ENCODE data around the gene TRIM46.
"Not testable (repeated sequence)": the region's sequence is repeated elsewhere in the genome, so short reads cannot be mapped to it uniquely, and the experiment has no call there.

The TRIM46 gene

GRCh38 chr1:155139895-155140629 is 33.6 kb upstream of the TRIM46 start, which contains the start of gene DPM3:
TSS of gene DPM3 (minus strand) at chr1:155140531. CDS start at chr1:155140240, 291 bp downstream.
- DNase-seq: peak; percentile 78

- DNase-seq: no peak
These were observed 33.1 kb upstream of the TRIM46 start for GRCh38 chr1:155140630-155140953.

GRCh38 chr1:155141749-155142148 is 31.9 kb upstream of the TRIM46 start:
- no peak for DNase-seq

GRCh38 chr1:155145491-155145890 is 28.2 kb upstream of the TRIM46 start:
- no peak for DNase-seq

GRCh38 chr1:155155996-155156643 is 17.5 kb upstream of the TRIM46 start:
- DNase-seq: not testable (repeated sequence)

- DNase-seq: no peak
These were observed 14.7 kb upstream of the TRIM46 start for GRCh38 chr1:155158991-155159390.

GRCh38 chr1:155160128-155160527 is 13.5 kb upstream of the TRIM46 start:
- no peak for DNase-seq

GRCh38 chr1:155162631-155163030 is 11.0 kb upstream of the TRIM46 start:
- not testable (repeated sequence) for DNase-seq

GRCh38 chr1:155163785-155164184 is 9.9 kb upstream of the TRIM46 start:
- DNase-seq: not testable (repeated sequence)

GRCh38 chr1:155164625-155165024 is 9.0 kb upstream of the TRIM46 start:
- DNase-seq: not testable (repeated sequence)

GRCh38 chr1:155166051-155166470 is 7.6 kb upstream of the TRIM46 start:
- no peak for DNase-seq

- DNase-seq: no peak
These were observed 7.0 kb upstream of the TRIM46 start for GRCh38 chr1:155166471-155167165.

GRCh38 chr1:155167166-155168104 is 6.2 kb upstream of the TRIM46 start:
- peak; percentile 90 for DNase-seq

- not testable (repeated sequence) for DNase-seq
These were observed 5.6 kb upstream of the TRIM46 start for GRCh38 chr1:155168105-155168445.

GRCh38 chr1:155168456-155169210 is 5.0 kb upstream of the TRIM46 start:
- DNase-seq: no peak

GRCh38 chr1:155169541-155169940 is 4.1 kb upstream of the TRIM46 start:
- no peak for DNase-seq

GRCh38 chr1:155170101-155170785 is 3.4 kb upstream of the TRIM46 start:
- no peak for DNase-seq

- DNase-seq: no peak
These were observed 2.8 kb upstream of the TRIM46 start for GRCh38 chr1:155170806-155171205.

GRCh38 chr1:155171836-155172731 is 1.6 kb upstream of the TRIM46 start:
- no peak for DNase-seq

GRCh38 chr1:155172732-155173477 is 744 bp upstream of the TRIM46 start, which contains the start of gene KRTCAP2:
TSS of gene KRTCAP2 (minus strand) at chr1:155173304. CDS start at chr1:155173224, 80 bp downstream.
- peak; percentile 96 for DNase-seq
